ENCODE results near the gene ADAD2. TPM values are rescaled to one million over a fixed set of nuclear protein-coding genes. Genes with fewer than 3 reads are reported as not detected.

The ADAD2 gene
- total RNA-seq, 4 donors from 2014 or later, result 7.4 TPM; not detected in 3

DNA sequence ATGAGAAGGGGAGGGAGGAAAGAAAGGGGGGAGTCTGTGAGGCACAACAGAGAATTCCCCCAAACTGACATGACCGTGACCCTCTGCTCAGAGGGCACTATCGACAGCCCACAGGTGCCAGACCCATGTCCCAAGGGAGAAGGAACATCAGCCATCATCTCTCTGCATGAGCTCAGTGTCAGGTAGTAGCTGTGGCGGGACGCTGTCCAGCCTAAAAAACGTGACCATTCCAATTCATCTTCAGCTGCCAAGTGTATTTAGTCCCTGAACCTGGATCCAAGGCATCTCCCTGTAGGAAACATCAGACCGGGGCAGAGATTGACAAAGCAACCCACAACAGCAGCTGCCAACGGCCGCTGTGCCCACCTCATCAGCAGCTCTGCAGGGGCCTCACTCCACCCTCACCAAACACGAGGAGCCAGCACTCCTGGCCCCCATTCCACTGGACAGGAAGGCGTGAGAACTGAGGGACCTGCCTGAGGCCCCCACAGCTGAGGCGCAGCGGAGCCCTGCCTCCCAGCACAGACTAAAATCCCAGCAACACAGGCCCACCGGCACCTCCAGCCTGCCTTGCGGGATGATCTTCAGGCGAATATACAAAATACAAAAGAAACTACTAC is 12.7 kb upstream of the ADAD2 start:
- intact Hi-C loops (cut with DNase I; ENCODE audit: low total_unique reads) (no loop called here), in situ Hi-C loops (cut with MboI; ENCODE audit: low pct_ligation_motif_present in 1 of 4, low pct_unique_long_range_greater_than_20kb in 1 of 4, low sequenced_read_pairs in 3 of 4) (loop anchor here in 3 of 4 donors (10.0 to 25.0 kb wide), 3 partner anchors 93 to 366 kb away; partner anchors contain the start of genes HSBP1 (in 1 of the 3), NECAB2 (in 1 of the 3) and OSGIN1 (in 1 of the 3))
- WGBS, 2 donors (ENCODE audit: low coverage in 1 of 2), result 80 to 87% methylated on average over 1 to 15 of the region's 15 CpGs
- H3K27me3 ChIP-seq, result no peaks in the 10 kb centered on the region
- H3K27ac ChIP-seq, result peak overlapping the region; percentile 63 to 79 (median 68)
- DNase-seq, result no peak
- TF ChIP-seq POLR2AphosphoS5 (IDR thresholded peaks at IDR 0.05) (no peak), CTCF (IDR thresholded peaks at IDR 0.05) (no peak), POLR2A (IDR thresholded peaks at IDR 0.05) (no peak), EP300 (IDR thresholded peaks at IDR 0.05; ENCODE audit: low read depth) (no peak)
- H3K4me3 ChIP-seq, result no peak overlapping the region
- no peaks in the 10 kb centered on the region for H3K9me3 ChIP-seq
- H3K36me3 ChIP-seq, result peaks cover 0 to 5% (median 2%) of the 10 kb centered on the region in 4 donors
- peaks cover 14 to 29% (median 17%) of the 10 kb centered on the region in 4 donors for H3K4me1 ChIP-seq

DNA sequence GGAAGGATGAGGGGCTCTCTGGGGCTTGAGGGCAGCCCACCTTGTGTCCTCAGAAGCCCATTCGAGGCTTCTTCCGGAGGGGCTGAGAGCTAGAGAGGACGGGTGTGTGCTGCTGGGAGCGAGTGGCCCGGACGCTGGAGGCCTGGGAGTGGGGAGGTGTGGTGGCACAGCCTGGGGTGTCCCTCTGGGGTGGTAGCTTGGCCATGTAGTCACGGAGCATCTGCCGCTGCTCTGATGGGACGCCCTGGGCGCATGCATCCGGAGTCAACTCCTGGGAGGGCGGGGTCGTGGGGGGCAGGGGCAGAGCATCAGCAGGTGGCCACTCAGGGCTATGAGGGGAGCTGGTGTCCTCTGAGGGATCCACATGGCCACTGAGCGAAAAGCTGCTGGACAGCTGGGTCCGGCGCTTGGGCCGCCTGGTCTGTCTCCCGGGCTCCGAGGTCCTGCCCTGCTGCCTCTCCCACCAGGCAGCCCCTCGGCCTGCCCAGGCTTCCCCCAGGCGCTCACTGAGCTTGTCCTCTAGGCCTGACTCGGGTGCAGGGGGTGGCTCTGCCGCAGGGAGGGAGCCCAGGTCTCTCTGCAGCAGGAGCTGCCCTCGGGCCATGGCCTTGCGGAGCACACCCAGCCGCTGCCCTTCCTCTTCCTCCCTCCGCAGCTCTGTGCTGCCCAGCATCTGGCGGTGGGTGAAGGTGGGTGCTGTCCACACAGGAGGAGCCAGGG is 11.9 kb upstream of the ADAD2 start:
- in situ Hi-C loops (cut with MboI; ENCODE audit: low pct_ligation_motif_present in 1 of 4, low pct_unique_long_range_greater_than_20kb in 1 of 4, low sequenced_read_pairs in 3 of 4), result loop anchor here in 3 of 4 donors (10.0 to 25.0 kb wide), 3 partner anchors 94 to 367 kb away; partner anchors contain the start of genes HSBP1 (in 1 of the 3), NECAB2 (in 1 of the 3) and OSGIN1 (in 1 of the 3)
- TF ChIP-seq POLR2A (IDR thresholded peaks at IDR 0.05), result no peak
- TF ChIP-seq CTCF (IDR thresholded peaks at IDR 0.05), result no peak
- TF ChIP-seq EP300 (IDR thresholded peaks at IDR 0.05; ENCODE audit: low read depth), result no peak
- no peak for TF ChIP-seq POLR2AphosphoS5 (IDR thresholded peaks at IDR 0.05)
- no peaks in the 10 kb centered on the region for H3K27me3 ChIP-seq
- WGBS, 2 donors (ENCODE audit: low coverage in 1 of 2), result 83% methylated on average over 28 of the region's 28 CpGs; no CpG with 5 or more reads in 1 of the 2 donors
- peaks cover 0 to 5% (median 2%) of the 10 kb centered on the region in 4 donors for H3K36me3 ChIP-seq
- no peak for DNase-seq
- intact Hi-C loops (cut with DNase I; ENCODE audit: low total_unique reads), result no loop called here
- H3K27ac ChIP-seq, result no peak overlapping the region
- peaks cover 14 to 29% (median 17%) of the 10 kb centered on the region in 4 donors for H3K4me1 ChIP-seq
- H3K9me3 ChIP-seq, result no peaks in the 10 kb centered on the region
- no peak overlapping the region for H3K4me3 ChIP-seq

DNA sequence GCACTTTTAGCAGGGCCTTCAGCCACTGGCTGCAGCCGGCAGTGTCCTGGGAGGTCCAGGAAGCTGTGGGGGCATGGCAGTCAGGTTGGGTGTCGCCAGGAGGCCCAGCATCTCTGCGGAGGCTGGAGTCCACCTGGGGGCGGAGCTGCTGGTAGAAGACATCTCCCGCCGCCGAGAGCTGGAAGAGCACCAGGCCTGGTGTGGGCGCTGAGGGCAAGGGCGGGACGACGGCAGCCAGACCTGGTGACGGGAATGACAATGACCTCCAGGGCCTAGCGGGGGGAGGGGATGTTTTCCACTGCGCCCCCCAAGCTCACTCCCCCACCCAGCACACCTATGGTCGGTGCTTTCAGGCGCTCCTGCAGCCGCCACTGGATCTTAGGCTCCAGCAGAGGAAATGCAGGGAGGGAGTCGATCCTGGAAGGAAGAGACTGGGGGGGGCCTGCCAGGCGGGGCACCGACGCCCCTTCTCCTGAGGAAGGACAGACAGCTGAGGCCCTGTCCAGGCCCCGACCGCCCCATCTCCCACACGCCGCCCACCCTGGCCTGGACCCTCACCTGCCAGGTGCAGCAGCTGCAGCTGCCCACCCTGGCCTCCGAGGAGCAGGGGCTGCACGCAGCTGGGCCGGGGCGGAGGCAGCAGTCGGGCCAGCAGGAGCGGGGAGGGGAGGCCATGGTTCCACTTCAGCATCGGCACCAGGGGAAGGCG is 11.2 kb upstream of the ADAD2 start:
- Histone ChIP-seq H3K4me3 (no peak overlapping the region), H3K4me1 (peaks cover 14 to 29% (median 19%) of the 10 kb centered on the region in 4 donors), H3K27ac (no peak overlapping the region), H3K27me3 (no peaks in the 10 kb centered on the region), H3K9me3 (no peaks in the 10 kb centered on the region), H3K36me3 (peaks cover 0 to 5% (median 2%) of the 10 kb centered on the region in 4 donors)
- in situ Hi-C loops (cut with MboI; ENCODE audit: low pct_ligation_motif_present in 1 of 4, low pct_unique_long_range_greater_than_20kb in 1 of 4, low sequenced_read_pairs in 3 of 4), result loop anchor here (10.0 to 25.0 kb wide), 4 partner anchors 85 to 367 kb away; partner anchors contain the start of genes HSBP1 (in 1 of the 4), NECAB2 (in 1 of the 4) and OSGIN1 (in 1 of the 4)
- no peak for DNase-seq
- intact Hi-C loops (cut with DNase I; ENCODE audit: low total_unique reads), result no loop called here
- TF ChIP-seq EP300 (IDR thresholded peaks at IDR 0.05; ENCODE audit: low read depth), result no peak
- no peak for TF ChIP-seq POLR2AphosphoS5 (IDR thresholded peaks at IDR 0.05)
- TF ChIP-seq CTCF (IDR thresholded peaks at IDR 0.05), result no peak
- no peak for TF ChIP-seq POLR2A (IDR thresholded peaks at IDR 0.05)
- WGBS, 2 donors (ENCODE audit: low coverage in 1 of 2), result 95% methylated on average over 25 of the region's 33 CpGs; no CpG with 5 or more reads in 1 of the 2 donors
